Muscle of leg (tissue), 11 donors: ENCODE measurements around the gene TNFRSF13B. TPM values are rescaled to one million over a fixed set of nuclear protein-coding genes. Genes with fewer than 3 reads are reported as not detected.
"Not testable (repeated sequence)": the region's sequence is repeated elsewhere in the genome, so short reads cannot be mapped to it uniquely, and the experiment has no call there.

ENCODE experiments used
- DNase-seq: peaks from one replicate; pipeline ENCODE4 v3.0.0; 2013
- H3K27ac ChIP-seq: one replicate; pipeline ENCODE4 v1.5.1; 2013; ENCODE audit warnings: mild to moderate bottlenecking, low read length, control low read depth
- H3K27me3 ChIP-seq: one replicate; pipeline ENCODE4 v1.6.1; 2013; ENCODE audit warnings: low read length; ENCODE audit not compliant: control insufficient read depth, insufficient read depth
- H3K36me3 ChIP-seq: one replicate; pipeline ENCODE4 v1.6.1; 2013; ENCODE audit warnings: low read length; ENCODE audit not compliant: control insufficient read depth, insufficient read depth
- H3K4me1 ChIP-seq: one replicate; pipeline ENCODE4 v1.6.1; 2013; ENCODE audit warnings: low read length; ENCODE audit not compliant: control insufficient read depth, insufficient read depth
- H3K4me3 ChIP-seq: one replicate; pipeline ENCODE4 v1.5.1; 2013; ENCODE audit warnings: low read length, control low read depth
- H3K9me3 ChIP-seq: replicated peaks from 2 replicates; pipeline ENCODE4 v1.6.1; 2013; ENCODE audit warnings: low read depth, low read length; ENCODE audit not compliant: control insufficient read depth
- WGBS: methylation state at CpG from one replicate; pipeline ENCODE4 v1.1.5; 2013; ENCODE audit warnings: missing lambda C conversion rate; ENCODE audit not compliant: insufficient coverage; 5-methylcytosine and 5-hydroxymethylcytosine counted together
- polyA plus RNA-seq, 8 donors: library from polyadenylated mRNA; unstranded; fragments of 120-200 nt; gene quantifications; one replicate each; pipeline versions ENCODE4 v1.2.1 to v1.2.3, GENCODE V29; 2013; ENCODE audit warnings: inconsistent platforms in 1 of 8, low replicate concordance in 1 of 8; ENCODE audit not compliant: insufficient read length in 8 of 8, insufficient read depth in 1 of 8
- total RNA-seq: library from RNA; stranded (reverse); fragments of 120-200 nt; gene quantifications from one replicate; pipeline ENCODE4 v1.2.4, GENCODE V29; 2013

TNFRSF13B gene
- total and polyA plus RNA-seq, 9 donors, result 0.11 to 0.64 (median 0.25) TPM; not detected in 4

- H3K4me3 ChIP-seq, result no peak overlapping the region
- 60% methylated on average over 1 of the region's 13 CpGs for WGBS
- H3K9me3 ChIP-seq, result no peaks in the 10 kb centered on the region
- DNase-seq, result no peak
- H3K4me1 ChIP-seq, result peaks cover 6% of the 10 kb centered on the region
- H3K27ac ChIP-seq, result no peak overlapping the region
- no peaks in the 10 kb centered on the region for H3K36me3 ChIP-seq
- H3K27me3 ChIP-seq, result peaks cover 6% of the 10 kb centered on the region
Measured at GRCh38 chr17:16973760-16974540, 2.0 kb upstream of the TNFRSF13B start.

GRCh38 chr17:16973043-16973442 is 1.1 kb upstream of the TNFRSF13B start:
- 20% methylated on average over 1 of the region's 10 CpGs for WGBS
- not testable (repeated sequence) for H3K36me3 ChIP-seq, H3K27me3 ChIP-seq, H3K9me3 ChIP-seq, H3K4me1 ChIP-seq, H3K4me3 ChIP-seq, DNase-seq, H3K27ac ChIP-seq

GRCh38 chr17:16972346-16972745 is 428 bp upstream of the TNFRSF13B start:
- Histone ChIP-seq H3K9me3 (no peaks in the 10 kb centered on the region), H3K4me3 (no peak overlapping the region)

GRCh38 chr17:16969931-16970906 is 1.7 kb downstream of the TNFRSF13B start:
- no peaks in the 10 kb centered on the region for H3K9me3 ChIP-seq
- H3K27ac ChIP-seq, result no peak overlapping the region
- H3K27me3 ChIP-seq, result peaks cover 3% of the 10 kb centered on the region
- WGBS, result 59% methylated on average over 9 of the region's 13 CpGs
- H3K4me3 ChIP-seq, result no peak overlapping the region
- no peaks in the 10 kb centered on the region for H3K36me3 ChIP-seq
- DNase-seq, result no peak
- peaks cover 4% of the 10 kb centered on the region for H3K4me1 ChIP-seq

More at GRCh38 chr17:16972346-16972745, 428 bp upstream of the TNFRSF13B start:
- Histone ChIP-seq H3K36me3 (no peaks in the 10 kb centered on the region), H3K4me1 (peaks cover 4% of the 10 kb centered on the region), H3K27me3 (peaks cover 3% of the 10 kb centered on the region), H3K27ac (no peak overlapping the region)
- DNase-seq, result no peak
- WGBS, result 90% methylated on average over 3 of the region's 6 CpGs

GRCh38 chr17:16968786-16969185 is 3.1 kb downstream of the TNFRSF13B start:
- Histone ChIP-seq H3K9me3 (no peaks in the 10 kb centered on the region), H3K4me3 (no peak overlapping the region), H3K4me1 (peaks cover 4% of the 10 kb centered on the region), H3K36me3 (no peaks in the 10 kb centered on the region), H3K27me3 (peaks cover 3% of the 10 kb centered on the region), H3K27ac (no peak overlapping the region)
- WGBS, result no CpG with 5 or more reads among the region's 1 CpG
- no peak for DNase-seq

- H3K4me1 ChIP-seq, result no peaks in the 10 kb centered on the region
- no peak overlapping the region for H3K27ac ChIP-seq
- H3K9me3 ChIP-seq, result no peaks in the 10 kb centered on the region
- H3K36me3 ChIP-seq, result no peaks in the 10 kb centered on the region
- DNase-seq, result no peak
- H3K4me3 ChIP-seq, result no peak overlapping the region
- WGBS, result 68% methylated on average over 5 of the region's 7 CpGs
- peaks cover 3% of the 10 kb centered on the region for H3K27me3 ChIP-seq
Measured at GRCh38 chr17:16962804-16963203, 9.1 kb downstream of the TNFRSF13B start.

- no peak for DNase-seq
- no peaks in the 10 kb centered on the region for H3K4me1 ChIP-seq
- 67% methylated on average over 1 of the region's 3 CpGs for WGBS
- H3K27ac ChIP-seq, result no peak overlapping the region
- H3K27me3 ChIP-seq, result peaks cover 3% of the 10 kb centered on the region
- H3K9me3 ChIP-seq, result no peaks in the 10 kb centered on the region
- no peak overlapping the region for H3K4me3 ChIP-seq
- no peaks in the 10 kb centered on the region for H3K36me3 ChIP-seq
Measured at GRCh38 chr17:16961792-16962191, 10.1 kb downstream of the TNFRSF13B start.

GRCh38 chr17:16961022-16961421 is 10.9 kb downstream of the TNFRSF13B start:
- DNase-seq, result not testable (repeated sequence)
- no CpG with 5 or more reads among the region's 2 CpGs for WGBS

GRCh38 chr17:16955011-16955410 is 16.9 kb downstream of the TNFRSF13B start:
- WGBS, result 44% methylated on average over 1 of the region's 6 CpGs
- not testable (repeated sequence) for H3K4me1 ChIP-seq, H3K4me3 ChIP-seq, H3K27me3 ChIP-seq, H3K27ac ChIP-seq, H3K9me3 ChIP-seq, DNase-seq, H3K36me3 ChIP-seq

More at GRCh38 chr17:16961022-16961421, 10.9 kb downstream of the TNFRSF13B start:
- H3K9me3 ChIP-seq, H3K27me3 ChIP-seq, H3K4me3 ChIP-seq, H3K36me3 ChIP-seq, H3K27ac ChIP-seq, H3K4me1 ChIP-seq: not testable (repeated sequence)

- Histone ChIP-seq H3K9me3 (peaks cover 6% of the 10 kb centered on the region), H3K4me1 (no peaks in the 10 kb centered on the region), H3K27ac (no peak overlapping the region), H3K27me3 (peaks cover 2% of the 10 kb centered on the region), H3K36me3 (no peaks in the 10 kb centered on the region), H3K4me3 (no peak overlapping the region)
- no CpG with 5 or more reads among the region's 3 CpGs for WGBS
- DNase-seq, result no peak
Measured at GRCh38 chr17:16954521-16954920, 17.4 kb downstream of the TNFRSF13B start.
